HEK293T (cell line): ENCODE results near the gene RBM27.
"Not testable (repeated sequence)": the region's sequence is repeated elsewhere in the genome, so short reads cannot be mapped to it uniquely, and the experiment has no call there.

Experiments used
- CTCF ChIA-PET: fragments of 350-600 bp; formaldehyde crosslinking; extraction: SDS; loops from one replicate; lab custom pipeline; 2021; ENCODE audit warnings: antibody characterized with exemption, inconsistent platforms; lab: Yijun Ruan, JAX
- POLR2A ChIA-PET: fragments of 350-600 bp; formaldehyde crosslinking; extraction: SDS; loops from one replicate; lab custom pipeline; 2020; ENCODE audit warnings: antibody characterized with exemption, inconsistent platforms; lab: Yijun Ruan, JAX
- DNase-seq: peaks from one replicate; pipeline ENCODE4 v3.0.0; 2012; ENCODE audit warnings: mixed read lengths; ENCODE audit errors: extremely low spot score
- ARNT ChIP-seq: fragments of 450-650 bp; IDR thresholded peaks from 2 replicates; pipeline ENCODE4 v1.6.1; 2017; ENCODE audit warnings: mild to moderate bottlenecking
- BHLHE40 ChIP-seq: fragments of 450-650 bp; IDR thresholded peaks from 2 replicates; pipeline ENCODE4 v1.6.1; 2016; ENCODE audit warnings: mild to moderate bottlenecking, moderate library complexity, borderline replicate concordance
- CTBP1 ChIP-seq: fragments of 450-650 bp; IDR thresholded peaks from 2 replicates; pipeline ENCODE4 v1.6.1; 2016; ENCODE audit warnings: borderline replicate concordance
- ELF4 ChIP-seq: fragments of 450-650 bp; IDR thresholded peaks from 2 replicates; pipeline ENCODE4 v1.6.1; 2017; ENCODE audit warnings: antibody characterized with exemption
- FOXA1 ChIP-seq: fragments of 450-650 bp; IDR thresholded peaks from 2 replicates; pipeline ENCODE4 v1.6.1; 2016; ENCODE audit warnings: mild to moderate bottlenecking
- FOXK2 ChIP-seq: fragments of 450-650 bp; IDR thresholded peaks from 2 replicates; pipeline ENCODE4 v1.6.1; 2016; ENCODE audit warnings: mild to moderate bottlenecking
- FOXM1 ChIP-seq: fragments of 450-650 bp; IDR thresholded peaks from 2 replicates; pipeline ENCODE4 v1.6.1; 2017; ENCODE audit warnings: mild to moderate bottlenecking, borderline replicate concordance
- HDGF ChIP-seq: fragments of 450-650 bp; IDR thresholded peaks from 2 replicates; pipeline ENCODE4 v1.6.1; 2017; ENCODE audit warnings: antibody characterized with exemption, borderline replicate concordance
- L3MBTL2 ChIP-seq: fragments of 450-650 bp; conservative IDR thresholded peaks from 2 replicates; pipeline ENCODE4 v1.6.1; 2016; ENCODE audit warnings: mild to moderate bottlenecking
- LEF1 ChIP-seq: fragments of 450-650 bp; IDR thresholded peaks from 2 replicates; pipeline ENCODE4 v1.6.1; 2017; ENCODE audit warnings: mild to moderate bottlenecking, borderline replicate concordance
- NFRKB ChIP-seq: fragments of 450-650 bp; IDR thresholded peaks from 2 replicates; pipeline ENCODE4 v1.6.1; 2016; ENCODE audit warnings: mild to moderate bottlenecking, moderate library complexity
- PKNOX1 ChIP-seq: fragments of 450-650 bp; IDR thresholded peaks from 2 replicates; pipeline ENCODE4 v1.6.1; 2016
- SP1 ChIP-seq: fragments of 450-650 bp; IDR thresholded peaks from 2 replicates; pipeline ENCODE4 v1.6.1; 2017
- SUZ12 ChIP-seq: fragments of 450-650 bp; IDR thresholded peaks from 2 replicates; pipeline ENCODE4 v1.6.1; 2016; ENCODE audit warnings: mild to moderate bottlenecking
- TARDBP ChIP-seq: fragments of 450-650 bp; IDR thresholded peaks from 2 replicates; pipeline ENCODE4 v1.6.1; 2016
- ZNF384 ChIP-seq: fragments of 450-650 bp; IDR thresholded peaks from 2 replicates; pipeline ENCODE4 v1.6.1; 2016

Gene RBM27

GRCh38 chr5:146209714-146210113, 6.3 kb downstream of the RBM27 start:
- ChIA-PET CTCF (interaction anchor here (0.7 kb wide), 1 partner anchor 9 kb away, joined by 3 read pairs; no protein-coding TSS in a partner anchor), POLR2A (no interaction called here)
- no peak for DNase-seq
- no peak for TF ChIP-seq ARNT
- no peak for TF ChIP-seq NFRKB
- no peak for TF ChIP-seq FOXK2
- no peak for TF ChIP-seq SP1
- no peak for TF ChIP-seq TARDBP
- TF ChIP-seq L3MBTL2, result no peak
- TF ChIP-seq HDGF, result no peak
- no peak for TF ChIP-seq FOXA1
- no peak for TF ChIP-seq ZNF384
- TF ChIP-seq LEF1, result no peak
- TF ChIP-seq SUZ12, result no peak
- no peak for TF ChIP-seq PKNOX1

GRCh38 chr5:146210810-146211209, 7.4 kb downstream of the RBM27 start:
- POLR2A ChIA-PET, DNase-seq, CTCF ChIA-PET: not testable (repeated sequence)

GRCh38 chr5:146213210-146213826, 9.9 kb downstream of the RBM27 start:
- no peak for TF ChIP-seq ELF4
- TF ChIP-seq FOXM1, result no peak
- no peak for TF ChIP-seq LEF1
- no peak for TF ChIP-seq CTBP1
- no peak for TF ChIP-seq ARNT
- TF ChIP-seq FOXK2, result no peak
- no peak for TF ChIP-seq BHLHE40
- no peak for TF ChIP-seq HDGF
- no peak for TF ChIP-seq FOXA1
- TF ChIP-seq PKNOX1, result no peak
- TF ChIP-seq ZNF384, result no peak
- TF ChIP-seq NFRKB, result no peak
- TF ChIP-seq L3MBTL2, result no peak
- TF ChIP-seq SUZ12, result no peak
- TF ChIP-seq TARDBP, result no peak
- no peak for TF ChIP-seq SP1
- DNase-seq, result no peak
- POLR2A ChIA-PET, result interaction anchor here (1.0 to 1.8 kb wide), 2 partner anchors 10 to 30 kb away, joined by 3 to 6 read pairs; partner anchors contain the start of genes LARS1 and RBM27
- CTCF ChIA-PET, result no interaction called here

- POLR2A ChIA-PET, result interaction anchor here (1.8 kb wide), 1 partner anchor 32 kb away, joined by 6 read pairs; the partner anchor contains the start of gene LARS1
- DNase-seq, CTCF ChIA-PET: not testable (repeated sequence)
Observed at GRCh38 chr5:146214881-146215280, 11.5 kb downstream of the RBM27 start.

- ChIA-PET POLR2A (interaction anchor here (1.0 kb wide), 2 partner anchors 12 to 15 kb away, joined by 3 to 4 read pairs; no protein-coding TSS in a partner anchor), CTCF (no interaction called here)
- no peak for TF ChIP-seq LEF1
- TF ChIP-seq ARNT, result no peak
- TF ChIP-seq ELF4, result no peak
- no peak for DNase-seq
Observed at GRCh38 chr5:146218168-146218567, 14.8 kb downstream of the RBM27 start.

- POLR2A ChIA-PET, result no interaction called here
- DNase-seq, result no peak
- CTCF ChIA-PET, result interaction anchor here (0.5 to 0.6 kb wide), 2 partner anchors 10 to 257 kb away, joined by 3 read pairs; no protein-coding TSS in a partner anchor
Observed at GRCh38 chr5:146219243-146219642, 15.8 kb downstream of the RBM27 start.

GRCh38 chr5:146221234-146221633, 17.8 kb downstream of the RBM27 start:
- TF ChIP-seq PKNOX1 (no peak), FOXA1 (no peak), CTBP1 (no peak), BHLHE40 (no peak), ELF4 (no peak), TARDBP (no peak), L3MBTL2 (no peak), HDGF (no peak), SUZ12 (no peak)
- ChIA-PET POLR2A (no interaction called here), CTCF (interaction anchor here (0.6 kb wide), 1 partner anchor 106 kb away, joined by 3 read pairs; no protein-coding TSS in a partner anchor)
- no peak for DNase-seq

More at GRCh38 chr5:146219243-146219642, 15.8 kb downstream of the RBM27 start:
- no peak for TF ChIP-seq NFRKB
- no peak for TF ChIP-seq FOXA1
- no peak for TF ChIP-seq HDGF
- TF ChIP-seq FOXM1, result no peak
